K562 (cell line): Measurements from ENCODE around the gene UBE2G2. TPM values are rescaled to one million over a fixed set of nuclear protein-coding genes. Genes with fewer than 3 reads are reported as not detected.

Experiments
- ATF1 ChIP-seq, 2 experiments: fragments of 450-650 bp in 1 of 2; IDR thresholded peaks; 2 replicates each; pipeline ENCODE4 v1.6.1; 2016; ENCODE audit warnings: missing compliant biosample characterization in 1 of 2, missing genetic modification characterization in 1 of 2
- BHLHE40 ChIP-seq: IDR thresholded peaks from 2 replicates; pipeline ENCODE4 v1.6.1; 2011; ENCODE audit warnings: low read length, improper control_type of control experiment
- CBX1 ChIP-seq: sonication (generic); IDR thresholded peaks from 2 replicates; pipeline ENCODE4 v1.6.1; 2016; ENCODE audit warnings: antibody characterized with exemption, low read depth, mild to moderate bottlenecking
- ERF ChIP-seq: fragments of 450-650 bp; formaldehyde crosslinking; IDR thresholded peaks from 2 replicates; pipeline ENCODE4 v1.4.0; 2020; ENCODE audit warnings: mild to moderate bottlenecking, mixed read lengths
- ETV5 ChIP-seq: sonication (generic); formaldehyde crosslinking; IDR thresholded peaks from 2 replicates; pipeline ENCODE4 v1.4.0; 2020; ENCODE audit warnings: low read depth, mild to moderate bottlenecking, missing genetic modification reagents
- FOXK2 ChIP-seq, 2 experiments: fragments of 450-650 bp; IDR thresholded peaks in 1 of 2; conservative IDR thresholded peaks in 1 of 2; 2 replicates each; pipeline ENCODE4 v1.6.1; 2016; ENCODE audit warnings: low read depth in 2 of 2, mild to moderate bottlenecking in 1 of 2
- HDAC3 ChIP-seq: fragments of 450-650 bp; IDR thresholded peaks from 2 replicates; pipeline ENCODE4 v1.6.1; 2018; ENCODE audit warnings: borderline replicate concordance, mild to moderate bottlenecking, moderate library complexity; ENCODE audit not compliant: partially characterized antibody
- NCOA6 ChIP-seq: fragments of 450-650 bp; IDR thresholded peaks from 2 replicates; pipeline ENCODE4 v1.6.1; 2017; ENCODE audit warnings: mild to moderate bottlenecking
- RBM17 ChIP-seq: fragments of 200-400 bp; formaldehyde crosslinking; IDR thresholded peaks from 2 replicates; pipeline ENCODE4 v1.6.1; 2017; ENCODE audit warnings: low read depth, mild to moderate bottlenecking, low read length, borderline replicate concordance
- SMC3 ChIP-seq: conservative IDR thresholded peaks from 2 replicates; pipeline ENCODE4 v1.6.1; 2011; ENCODE audit warnings: low read depth, low read length, improper control_type of control experiment; ENCODE audit not compliant: insufficient read depth
- TRIM28 ChIP-seq: fragments of 450-650 bp; IDR thresholded peaks from 2 replicates; pipeline ENCODE4 v1.6.1; 2017
- ZNF197 ChIP-seq: fragments of 200-800 bp; sonication (Bioruptor generic); IDR thresholded peaks from 2 replicates; pipeline ENCODE4 v1.6.1; 2016; ENCODE audit warnings: low read depth, missing genetic modification characterization, missing compliant biosample characterization
- ZNF24 ChIP-seq: fragments of 450-650 bp; IDR thresholded peaks from 2 replicates; pipeline ENCODE4 v1.6.1; 2016
- ZNF561 ChIP-seq: fragments of 450-650 bp; formaldehyde crosslinking; conservative IDR thresholded peaks from 2 replicates; pipeline ENCODE4 v1.4.0; 2020; ENCODE audit warnings: mild to moderate bottlenecking, moderate library complexity
- polyA plus RNA-seq, 8 experiments: library from polyadenylated mRNA; depleted of rRNA in 4 of 8; stranded (reverse) in 5 of 8; unstranded in 3 of 8; fragments of >200 nt; fragmentation: Nextera tagmentation in 2 of 8; fragmentation: Illumina TruSeq in 1 of 8; extraction: Ambion mirVana in 2 of 8; extraction: Trizol in 1 of 8; gene quantifications; 2 replicates each; pipeline versions ENCODE4 v1.2.1 to v1.2.3, GENCODE V29; 2011 to 2014; ENCODE audit warnings: inconsistent platforms in 1 of 8, missing spikeins in 1 of 8
- total RNA-seq, 7 experiments: library from RNA; depleted of rRNA in 6 of 7; stranded (reverse); fragments of >200 nt in 6 of 7; fragmentation: Illumina TruSeq in 2 of 7; extraction: Trizol in 2 of 7; gene quantifications; 2 replicates each; pipeline versions ENCODE4 v1.2.1 to v1.2.3, GENCODE V29; 2011 to 2021; ENCODE audit warnings: low replicate concordance in 1 of 7
- TF ChIP-seq, protein P1 (sequence below): sonication (generic); formaldehyde crosslinking; IDR thresholded peaks from 2 replicates; pipeline ENCODE4 v1.8.0; 2023; ENCODE audit warnings: mild to moderate bottlenecking, missing genetic modification reagents
- TF ChIP-seq, protein P2 (sequence below): fragments of 250-450 bp; sonication (Bioruptor Pico); IDR thresholded peaks from 2 replicates; pipeline ENCODE4 v1.5.0; 2021
- TF ChIP-seq, protein P3 (sequence below): fragments of 450-650 bp; formaldehyde crosslinking; IDR thresholded peaks from 2 replicates; pipeline ENCODE4 v1.4.0; 2022; ENCODE audit warnings: missing genetic modification characterization
- TF ChIP-seq, protein P4 (sequence below): fragments of 250-450 bp; sonication (Bioruptor Pico); IDR thresholded peaks from 2 replicates; pipeline ENCODE4 v1.4.0; 2020; ENCODE audit warnings: borderline replicate concordance
- TF ChIP-seq, protein P5 (sequence below): fragments of 450-650 bp; conservative IDR thresholded peaks from 2 replicates; pipeline ENCODE4 v1.6.1; 2016; ENCODE audit warnings: missing genetic modification characterization, low read depth, mild to moderate bottlenecking, control low read depth, missing compliant biosample characterization

UBE2G2 gene
- total and polyA plus RNA-seq, 9 of the 15 experiments (the other 6 are each of a cell fraction or from before 2014, with no cell fraction given), result 47.5 to 225 (median 140) TPM

DNA sequence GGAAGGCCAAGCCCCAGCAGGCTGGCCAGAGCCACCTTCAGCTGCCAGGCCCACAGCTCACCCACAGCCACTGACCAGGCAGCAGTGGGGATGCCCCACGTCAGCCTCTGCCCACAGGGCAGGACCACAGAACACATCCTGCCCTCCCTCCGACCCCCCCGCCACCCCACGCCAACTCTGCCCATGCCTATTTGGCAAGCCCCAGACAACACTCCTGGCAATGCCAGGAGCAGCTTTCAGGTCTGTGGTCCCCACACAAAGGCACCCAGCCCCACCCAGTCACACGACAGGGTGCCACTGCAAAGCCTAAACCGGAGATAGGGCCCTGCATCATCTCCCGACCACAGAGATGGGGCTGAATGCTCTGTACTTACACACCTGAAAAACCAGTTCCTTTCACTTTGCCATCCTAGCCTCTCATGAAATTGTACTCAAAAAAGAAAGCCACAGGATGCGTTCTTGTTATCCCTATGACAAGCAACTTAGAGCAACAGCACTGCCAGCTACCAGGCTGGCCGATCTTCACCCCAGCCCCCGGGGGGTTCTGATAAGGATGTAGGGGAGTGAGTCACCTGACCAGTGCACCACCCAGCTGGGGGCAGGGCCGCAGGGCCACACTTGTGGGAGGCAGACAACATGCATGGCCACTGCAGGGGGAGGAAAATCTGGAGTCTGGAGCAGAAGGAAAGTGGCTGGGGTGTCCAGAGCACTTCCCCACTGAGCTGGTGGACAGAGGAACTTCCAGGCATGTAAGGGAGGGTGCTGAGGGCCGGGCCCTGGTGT is 36.2 kb downstream of the UBE2G2 start (continued):
- TF ChIP-seq RBM17 (no peak), ZNF561 (CRISPR knock-in tag) (no peak), BHLHE40 (peak; percentile 58), ERF (no peak), FOXK2 (conservative IDR thresholded peaks at IDR 0.05 in 1 of 2, IDR thresholded peaks at IDR 0.05 in 1 of 2; ENCODE audit: low read depth in 2 of 2) (peak; percentile 20 to 37; a peak in 1 of 4 replicates), ZNF197 (CRISPR knock-in tag) (no peak), TRIM28 (no peak), NCOA6 (no peak), ETV5 (CRISPR knock-in tag) (no peak), HDAC3 (no peak), SMC3 (no peak), ZNF24 (no peak), ATF1 (CRISPR knock-in tag; IDR thresholded peaks at IDR 0.05) (no peak), ATF1 (tag; IDR thresholded peaks at IDR 0.05) (0 out of 2 replicates have a peak, but pooled peaks have one; percentile 17), CBX1 (no peak)
- TF ChIP-seq, protein P1, sequence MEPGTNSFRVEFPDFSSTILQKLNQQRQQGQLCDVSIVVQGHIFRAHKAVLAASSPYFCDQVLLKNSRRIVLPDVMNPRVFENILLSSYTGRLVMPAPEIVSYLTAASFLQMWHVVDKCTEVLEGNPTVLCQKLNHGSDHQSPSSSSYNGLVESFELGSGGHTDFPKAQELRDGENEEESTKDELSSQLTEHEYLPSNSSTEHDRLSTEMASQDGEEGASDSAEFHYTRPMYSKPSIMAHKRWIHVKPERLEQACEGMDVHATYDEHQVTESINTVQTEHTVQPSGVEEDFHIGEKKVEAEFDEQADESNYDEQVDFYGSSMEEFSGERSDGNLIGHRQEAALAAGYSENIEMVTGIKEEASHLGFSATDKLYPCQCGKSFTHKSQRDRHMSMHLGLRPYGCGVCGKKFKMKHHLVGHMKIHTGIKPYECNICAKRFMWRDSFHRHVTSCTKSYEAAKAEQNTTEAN, result no peak
- TF ChIP-seq, protein P2, sequence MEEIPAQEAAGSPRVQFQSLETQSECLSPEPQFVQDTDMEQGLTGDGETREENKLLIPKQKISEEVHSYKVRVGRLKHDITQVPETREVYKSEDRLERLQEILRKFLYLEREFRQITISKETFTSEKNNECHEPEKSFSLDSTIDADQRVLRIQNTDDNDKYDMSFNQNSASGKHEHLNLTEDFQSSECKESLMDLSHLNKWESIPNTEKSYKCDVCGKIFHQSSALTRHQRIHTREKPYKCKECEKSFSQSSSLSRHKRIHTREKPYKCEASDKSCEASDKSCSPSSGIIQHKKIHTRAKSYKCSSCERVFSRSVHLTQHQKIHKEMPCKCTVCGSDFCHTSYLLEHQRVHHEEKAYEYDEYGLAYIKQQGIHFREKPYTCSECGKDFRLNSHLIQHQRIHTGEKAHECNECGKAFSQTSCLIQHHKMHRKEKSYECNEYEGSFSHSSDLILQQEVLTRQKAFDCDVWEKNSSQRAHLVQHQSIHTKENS (CRISPR knock-in tag), result no peak
- TF ChIP-seq, protein P3, sequence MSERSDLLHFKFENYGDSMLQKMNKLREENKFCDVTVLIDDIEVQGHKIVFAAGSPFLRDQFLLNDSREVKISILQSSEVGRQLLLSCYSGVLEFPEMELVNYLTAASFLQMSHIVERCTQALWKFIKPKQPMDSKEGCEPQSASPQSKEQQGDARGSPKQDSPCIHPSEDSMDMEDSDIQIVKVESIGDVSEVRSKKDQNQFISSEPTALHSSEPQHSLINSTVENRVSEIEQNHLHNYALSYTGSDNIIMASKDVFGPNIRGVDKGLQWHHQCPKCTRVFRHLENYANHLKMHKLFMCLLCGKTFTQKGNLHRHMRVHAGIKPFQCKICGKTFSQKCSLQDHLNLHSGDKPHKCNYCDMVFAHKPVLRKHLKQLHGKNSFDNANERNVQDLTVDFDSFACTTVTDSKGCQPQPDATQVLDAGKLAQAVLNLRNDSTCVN (CRISPR knock-in tag), result no peak
- TF ChIP-seq, protein P4, sequence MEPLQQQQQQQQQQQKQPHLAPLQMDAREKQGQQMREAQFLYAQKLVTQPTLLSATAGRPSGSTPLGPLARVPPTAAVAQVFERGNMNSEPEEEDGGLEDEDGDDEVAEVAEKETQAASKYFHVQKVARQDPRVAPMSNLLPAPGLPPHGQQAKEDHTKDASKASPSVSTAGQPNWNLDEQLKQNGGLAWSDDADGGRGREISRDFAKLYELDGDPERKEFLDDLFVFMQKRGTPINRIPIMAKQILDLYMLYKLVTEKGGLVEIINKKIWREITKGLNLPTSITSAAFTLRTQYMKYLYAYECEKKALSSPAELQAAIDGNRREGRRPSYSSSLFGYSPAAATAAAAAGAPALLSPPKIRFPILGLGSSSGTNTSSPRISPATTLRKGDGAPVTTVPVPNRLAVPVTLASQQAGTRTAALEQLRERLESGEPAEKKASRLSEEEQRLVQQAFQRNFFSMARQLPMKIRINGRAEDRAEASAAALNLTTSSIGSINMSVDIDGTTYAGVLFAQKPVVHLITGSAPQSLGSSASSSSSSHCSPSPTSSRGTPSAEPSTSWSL, result no peak
- TF ChIP-seq, protein P5, sequence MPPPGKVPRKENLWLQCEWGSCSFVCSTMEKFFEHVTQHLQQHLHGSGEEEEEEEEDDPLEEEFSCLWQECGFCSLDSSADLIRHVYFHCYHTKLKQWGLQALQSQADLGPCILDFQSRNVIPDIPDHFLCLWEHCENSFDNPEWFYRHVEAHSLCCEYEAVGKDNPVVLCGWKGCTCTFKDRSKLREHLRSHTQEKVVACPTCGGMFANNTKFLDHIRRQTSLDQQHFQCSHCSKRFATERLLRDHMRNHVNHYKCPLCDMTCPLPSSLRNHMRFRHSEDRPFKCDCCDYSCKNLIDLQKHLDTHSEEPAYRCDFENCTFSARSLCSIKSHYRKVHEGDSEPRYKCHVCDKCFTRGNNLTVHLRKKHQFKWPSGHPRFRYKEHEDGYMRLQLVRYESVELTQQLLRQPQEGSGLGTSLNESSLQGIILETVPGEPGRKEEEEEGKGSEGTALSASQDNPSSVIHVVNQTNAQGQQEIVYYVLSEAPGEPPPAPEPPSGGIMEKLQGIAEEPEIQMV (tag), result no peak
